GM13976 (cell line): ENCODE data around the gene FOXC1.

Experiments
- DNase-seq: peaks from one replicate; pipeline ENCODE4 v3.0.0; 2012; ENCODE audit warnings: low spot score
- in situ Hi-C: fragments of 300-500 bp; cut with MboI; formaldehyde crosslinking; loops from one replicate; pipeline ENCODE4 v1.12.0; 2022; ENCODE audit warnings: low sequenced_read_pairs, mixed read lengths, inconsistent platforms; ENCODE audit not compliant: unreplicated experiment
- TF ChIP-seq, protein P1 (sequence below): IDR thresholded peaks from 2 replicates; pipeline ENCODE4 v1.5.1; 2012; ENCODE audit warnings: borderline replicate concordance, mild to moderate bottlenecking; ENCODE audit not compliant: insufficient read depth; ENCODE audit errors: extremely low read depth, missing control alignments, control extremely low read depth

Gene FOXC1

GRCh38 chr6:1613688-1614447 lies 4.2 kb downstream of the FOXC1 start:
- DNase-seq = no peak
- in situ Hi-C loops = loop anchor here (25.0 kb wide), 1 partner anchor 573 kb away; no protein-coding TSS in a partner anchor
- TF ChIP-seq, protein P1, sequence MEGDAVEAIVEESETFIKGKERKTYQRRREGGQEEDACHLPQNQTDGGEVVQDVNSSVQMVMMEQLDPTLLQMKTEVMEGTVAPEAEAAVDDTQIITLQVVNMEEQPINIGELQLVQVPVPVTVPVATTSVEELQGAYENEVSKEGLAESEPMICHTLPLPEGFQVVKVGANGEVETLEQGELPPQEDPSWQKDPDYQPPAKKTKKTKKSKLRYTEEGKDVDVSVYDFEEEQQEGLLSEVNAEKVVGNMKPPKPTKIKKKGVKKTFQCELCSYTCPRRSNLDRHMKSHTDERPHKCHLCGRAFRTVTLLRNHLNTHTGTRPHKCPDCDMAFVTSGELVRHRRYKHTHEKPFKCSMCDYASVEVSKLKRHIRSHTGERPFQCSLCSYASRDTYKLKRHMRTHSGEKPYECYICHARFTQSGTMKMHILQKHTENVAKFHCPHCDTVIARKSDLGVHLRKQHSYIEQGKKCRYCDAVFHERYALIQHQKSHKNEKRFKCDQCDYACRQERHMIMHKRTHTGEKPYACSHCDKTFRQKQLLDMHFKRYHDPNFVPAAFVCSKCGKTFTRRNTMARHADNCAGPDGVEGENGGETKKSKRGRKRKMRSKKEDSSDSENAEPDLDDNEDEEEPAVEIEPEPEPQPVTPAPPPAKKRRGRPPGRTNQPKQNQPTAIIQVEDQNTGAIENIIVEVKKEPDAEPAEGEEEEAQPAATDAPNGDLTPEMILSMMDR = no peak

DNA sequence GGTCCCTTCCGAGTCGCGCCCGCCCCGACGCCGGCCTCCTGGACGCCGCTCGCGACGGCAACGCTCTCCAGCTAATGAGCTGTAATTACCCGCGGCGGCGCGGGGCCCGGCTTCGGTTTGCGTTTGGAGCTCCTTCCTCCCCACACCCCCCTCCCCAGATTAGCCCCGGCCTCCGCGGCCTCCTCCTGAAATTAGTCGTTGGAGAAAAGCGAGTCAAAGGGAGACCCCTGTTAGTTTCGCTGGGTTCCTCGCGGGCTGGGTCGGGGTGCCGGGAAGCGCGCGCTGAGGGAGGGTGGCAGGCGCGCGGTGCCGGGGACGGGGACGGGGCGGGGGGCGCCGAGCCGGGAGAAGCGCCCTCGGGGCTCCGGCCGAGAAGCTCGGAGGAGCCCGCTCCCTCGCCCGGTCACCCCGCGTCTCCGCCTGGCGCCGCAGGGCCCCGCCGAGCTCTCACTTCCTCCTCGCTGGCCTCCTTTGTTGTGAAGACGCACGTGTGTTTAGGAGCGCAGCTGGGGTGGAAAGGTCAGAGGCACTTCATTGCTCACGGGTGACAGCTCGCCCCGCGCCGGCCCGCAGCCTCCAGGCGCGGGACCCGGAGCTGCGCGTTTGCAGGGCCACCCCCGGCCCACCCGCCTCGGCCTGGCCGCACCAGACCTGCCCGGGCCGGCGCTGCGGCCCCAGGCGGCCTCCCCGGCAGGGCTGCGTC lies 4.9 kb downstream of the FOXC1 start:
- TF ChIP-seq, protein P1 = no peak
- no peak for DNase-seq
- in situ Hi-C loops = loop anchor here (25.0 kb wide), 1 partner anchor 573 kb away; no protein-coding TSS in a partner anchor

DNA sequence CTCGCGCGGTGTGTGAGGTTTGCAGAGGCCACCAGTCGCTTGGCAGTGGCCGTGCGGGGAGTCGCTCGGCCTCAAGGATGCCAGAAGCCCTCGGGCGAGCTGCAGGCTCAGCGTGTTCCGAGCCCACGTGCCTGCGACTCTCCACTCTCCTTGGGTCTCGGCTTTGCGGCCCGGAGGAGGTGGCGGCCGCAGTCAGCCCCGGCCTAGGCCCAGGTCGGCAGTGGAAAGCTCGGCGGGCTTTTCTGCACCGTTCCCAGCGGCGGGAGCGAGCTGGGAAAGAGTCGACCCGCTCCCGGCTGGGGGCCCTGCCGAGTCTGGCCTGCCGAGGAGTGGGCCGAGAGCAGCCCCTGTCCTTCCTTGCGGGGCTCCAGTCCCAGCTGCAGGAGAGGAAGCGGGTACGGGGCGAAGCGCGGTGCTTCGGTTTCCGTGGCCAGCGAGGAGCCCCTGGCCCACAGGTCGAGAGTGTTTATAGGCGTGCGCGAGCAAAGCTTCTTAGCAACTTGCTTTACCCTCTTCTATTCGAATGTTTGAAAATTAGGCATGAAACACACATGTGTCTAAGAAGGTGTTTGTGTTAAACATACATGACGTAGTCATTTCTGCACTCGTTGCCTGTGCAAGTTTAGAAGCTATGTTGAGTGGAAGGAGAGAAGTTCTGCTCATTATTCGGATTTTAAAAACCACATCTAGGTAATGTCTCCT lies 5.6 kb downstream of the FOXC1 start:
- no peak for DNase-seq
- in situ Hi-C loops = loop anchor here (25.0 kb wide), 1 partner anchor 572 kb away; no protein-coding TSS in a partner anchor
- TF ChIP-seq, protein P1 = no peak

DNA sequence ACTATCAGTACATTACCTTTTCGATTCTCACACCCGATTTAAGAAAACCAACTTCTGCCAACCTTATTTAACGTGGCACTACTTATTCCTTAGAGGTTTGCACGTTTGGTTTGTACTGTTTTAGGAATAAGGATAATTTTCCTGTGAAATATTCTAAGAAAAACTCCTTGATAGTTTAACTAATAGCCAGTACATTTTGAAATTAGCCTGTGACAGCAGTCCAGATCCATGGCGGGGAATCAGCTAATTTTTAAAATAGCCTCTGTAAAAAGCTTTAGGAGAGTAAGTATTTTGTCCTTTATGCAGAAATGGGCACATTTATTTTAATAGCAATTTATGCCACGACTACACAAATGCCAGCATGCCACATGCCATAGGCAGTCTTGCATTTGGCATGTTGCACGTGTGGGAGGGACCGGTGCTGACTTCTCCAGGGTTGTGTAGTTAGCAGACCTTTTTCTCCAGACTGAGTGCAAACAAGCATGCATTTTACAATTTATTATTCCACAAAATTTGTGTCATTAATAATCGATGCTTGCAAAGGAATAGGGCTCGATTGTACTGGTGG lies 6.2 kb downstream of the FOXC1 start:
- DNase-seq = no peak
- in situ Hi-C loops = loop anchor here (25.0 kb wide), 1 partner anchor 571 kb away; no protein-coding TSS in a partner anchor

DNA sequence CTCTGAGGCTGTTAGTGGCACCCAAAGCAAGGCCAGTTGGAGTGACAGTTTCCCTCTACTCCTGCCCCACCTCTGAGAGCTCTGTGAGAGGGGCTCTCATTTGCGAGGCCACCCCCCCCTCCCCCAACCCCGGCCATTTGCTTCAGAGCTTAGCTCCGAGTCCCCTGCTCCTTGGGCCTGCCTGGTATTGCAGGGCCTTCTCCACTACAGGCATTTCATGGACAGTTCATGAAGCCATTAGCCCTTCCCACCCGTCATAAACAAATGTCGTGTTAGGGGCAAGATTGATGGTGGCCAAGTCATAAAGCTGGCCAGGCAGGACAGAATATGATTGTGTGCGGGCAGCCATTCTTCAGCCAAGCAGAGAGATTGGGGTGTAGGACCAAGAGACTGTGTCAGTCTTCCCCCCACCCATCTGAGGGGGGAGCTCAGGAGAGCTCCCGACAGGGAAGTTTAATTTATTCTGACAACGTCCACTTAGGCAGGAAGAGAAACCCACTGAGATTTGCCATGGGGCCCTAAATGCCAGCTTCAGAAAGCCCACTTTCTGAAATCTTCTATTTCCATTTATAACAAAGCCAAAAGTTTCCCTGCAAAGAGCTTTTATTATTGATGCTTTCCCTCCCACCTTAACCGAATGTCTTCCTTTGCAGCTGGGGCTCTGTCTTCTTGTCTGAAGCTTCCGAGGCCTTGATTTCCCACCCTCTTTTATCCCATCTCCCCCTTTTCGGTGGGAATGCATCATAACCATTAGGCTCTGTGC lies 7.2 kb downstream of the FOXC1 start:
- no peak for DNase-seq
- in situ Hi-C loops = loop anchor here (25.0 kb wide), 1 partner anchor 570 kb away; no protein-coding TSS in a partner anchor
- TF ChIP-seq, protein P1 = no peak

More for the DNA sequence above, 6.2 kb downstream of the FOXC1 start:
- TF ChIP-seq, protein P1 = no peak
